GM21528 (cell line): ENCODE data around the gene SASH3.

Experiments
- ATAC-seq: cut with Tn5 transposase; IDR thresholded peaks from one replicate; pipeline ENCODE4 v1.9.1; 2021; ENCODE audit warnings: mild to moderate bottlenecking, moderate library complexity; ENCODE audit not compliant: unreplicated experiment, low FRiP score

Gene SASH3

GRCh38 chrX:129802863-129803262, 23.1 kb downstream of the SASH3 start:
- no peak for ATAC-seq

GRCh38 chrX:129804806-129805205, 25.1 kb downstream of the SASH3 start:
- ATAC-seq: no peak

GRCh38 chrX:129808158-129808828, 28.5 kb downstream of the SASH3 start:
- ATAC-seq: no peak

- no peak for ATAC-seq
Measured at GRCh38 chrX:129808829-129809796, 29.4 kb downstream of the SASH3 start.

- no peak for ATAC-seq
Measured at GRCh38 chrX:129813662-129814368, 34.1 kb downstream of the SASH3 start.

GRCh38 chrX:129818123-129818522, 38.4 kb downstream of the SASH3 start:
- ATAC-seq: no peak

GRCh38 chrX:129823115-129823514, 43.4 kb downstream of the SASH3 start:
- ATAC-seq: no peak

- ATAC-seq: no peak
Measured at GRCh38 chrX:129823522-129823921, 43.8 kb downstream of the SASH3 start.

- ATAC-seq: no peak
Measured at GRCh38 chrX:129824620-129825019, 44.9 kb downstream of the SASH3 start.

GRCh38 chrX:129825746-129826505, 46.2 kb downstream of the SASH3 start:
- ATAC-seq: no peak

- no peak for ATAC-seq
Measured at GRCh38 chrX:129830494-129830893, 50.7 kb downstream of the SASH3 start.

GRCh38 chrX:129831091-129831885, 51.5 kb downstream of the SASH3 start:
- ATAC-seq: no peak

GRCh38 chrX:129833153-129833990, 53.6 kb downstream of the SASH3 start:
- no peak for ATAC-seq

GRCh38 chrX:129836827-129837226, 57.1 kb downstream of the SASH3 start:
- ATAC-seq: no peak

GRCh38 chrX:129840344-129840743, 60.6 kb downstream of the SASH3 start:
- ATAC-seq: no peak

GRCh38 chrX:129842510-129843208, 62.9 kb downstream of the SASH3 start:
- ATAC-seq: no peak

GRCh38 chrX:129843209-129843458, 63.4 kb downstream of the SASH3 start:
- ATAC-seq: no peak
